ENCODE data around the gene UST. TPM values are rescaled to one million over a fixed set of nuclear protein-coding genes. Genes with fewer than 3 reads are reported as not detected.

Gene UST
- total RNA-seq, 5 donors from 2014 or later (not counting 1 experiment from before 2014, with no cell fraction given), result 1.9 to 5.3 (median 3.0) TPM

DNA sequence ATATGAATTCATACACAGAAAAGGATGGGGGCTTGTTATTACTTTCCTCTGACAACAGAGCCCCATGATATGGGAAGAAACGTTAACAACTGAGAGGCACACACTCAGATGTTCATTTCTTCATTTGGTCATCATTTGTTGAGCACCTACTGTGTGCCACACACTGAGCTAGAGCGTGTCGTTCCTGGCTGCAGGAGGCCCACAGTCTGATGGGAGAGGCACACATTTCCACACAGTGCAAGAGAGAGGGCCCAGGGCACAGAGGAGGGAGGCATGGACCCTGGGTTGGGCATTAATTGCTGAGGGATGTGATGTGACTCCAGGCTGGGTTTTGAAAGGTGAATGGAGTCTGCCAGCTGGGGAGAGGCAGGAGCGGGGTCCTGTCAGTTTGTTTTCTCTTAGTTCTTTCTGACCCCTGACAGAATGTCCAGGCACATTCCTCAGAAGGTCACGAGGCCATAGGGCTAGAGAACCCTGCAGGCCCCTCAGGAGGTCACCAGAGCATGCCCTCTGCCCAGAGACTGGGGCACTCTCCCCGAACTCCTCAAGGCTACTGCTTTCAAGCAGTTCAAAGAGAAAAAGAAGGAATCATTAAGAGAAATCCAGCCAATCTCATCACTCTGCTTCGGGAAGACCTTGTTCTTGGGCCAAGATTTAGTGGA is 216.2 kb downstream of the UST start:
- Mint-ChIP-seq H3K9me3 (no peaks in the 10 kb centered on the region), H3K36me3 (no peaks in the 10 kb centered on the region), H3K4me1 (no peaks in the 10 kb centered on the region), H3K27ac (no peak overlapping the region), H3K4me3 (no peak overlapping the region), H3K27me3 (no peaks in the 10 kb centered on the region)
- WGBS (ENCODE audit: insufficient coverage), result 88% methylated on average over 4 of the region's 7 CpGs
- Histone ChIP-seq H3K4me3 (ENCODE audit: control insufficient read depth in 1 of 2, extremely low read depth in 1 of 2, low read length in 1 of 2) (no peak overlapping the region), H3K9me3 (no peaks in the 10 kb centered on the region), H3K27ac (ENCODE audit: low read length) (no peak overlapping the region), H3K4me1 (ENCODE audit: control insufficient read depth in 1 of 2, extremely low read depth in 1 of 2, insufficient read depth in 2 of 2, low read length in 2 of 2) (no peaks in the 10 kb centered on the region), H3K36me3 (ENCODE audit: control insufficient read depth in 2 of 2, extremely low read depth in 1 of 2, insufficient read depth in 1 of 2, low read length in 1 of 2) (peaks cover 0 to 3% of the 10 kb centered on the region in 2 donors), H3K27me3 (replicated peaks in 1 of 2; ENCODE audit: control insufficient read depth in 2 of 2, extremely low read depth in 1 of 2, insufficient read depth in 2 of 2, low read length in 1 of 2) (no peaks in the 10 kb centered on the region)
- CTCF ChIA-PET, result no interaction called here
- DNase-seq, result no peak
- POLR2A ChIA-PET, result no interaction called here
- no peak for ATAC-seq (replicated peaks in 1 of 4)

DNA sequence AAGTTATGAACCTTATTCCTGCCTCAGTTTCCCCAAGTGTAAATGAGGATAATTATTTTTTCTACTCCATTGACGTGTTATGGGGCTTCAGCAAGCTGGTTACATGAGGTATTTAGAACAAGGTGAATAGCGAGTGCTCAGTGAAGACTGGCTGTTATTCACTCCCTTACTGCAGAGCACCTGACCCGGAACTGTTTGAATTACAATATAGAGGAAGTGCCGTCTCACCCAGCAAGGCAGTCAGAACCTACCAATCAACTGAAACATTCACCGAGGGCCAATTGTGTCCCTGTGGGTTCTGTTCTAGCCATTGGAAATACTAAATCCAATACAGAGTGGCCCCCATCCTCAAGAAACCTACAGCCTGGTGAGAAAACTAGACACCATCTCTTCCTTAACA is 216.9 kb downstream of the UST start:
- Mint-ChIP-seq H3K4me3 (no peak overlapping the region), H3K4me1 (no peaks in the 10 kb centered on the region), H3K27me3 (no peaks in the 10 kb centered on the region), H3K36me3 (no peaks in the 10 kb centered on the region), H3K27ac (no peak overlapping the region), H3K9me3 (no peaks in the 10 kb centered on the region)
- no peaks in the 10 kb centered on the region for H3K27me3 ChIP-seq (replicated peaks in 1 of 2; ENCODE audit: control insufficient read depth in 2 of 2, extremely low read depth in 1 of 2, insufficient read depth in 2 of 2, low read length in 1 of 2)
- H3K9me3 ChIP-seq, result no peaks in the 10 kb centered on the region
- ATAC-seq (replicated peaks in 1 of 4) (no peak), DNase-seq (no peak)
- peaks cover 0 to 3% of the 10 kb centered on the region in 2 donors for H3K36me3 ChIP-seq (ENCODE audit: control insufficient read depth in 2 of 2, extremely low read depth in 1 of 2, insufficient read depth in 1 of 2, low read length in 1 of 2)
- ChIA-PET CTCF (no interaction called here), POLR2A (no interaction called here)
- no peak overlapping the region for H3K27ac ChIP-seq (ENCODE audit: low read length)
- no peaks in the 10 kb centered on the region for H3K4me1 ChIP-seq (ENCODE audit: control insufficient read depth in 1 of 2, extremely low read depth in 1 of 2, insufficient read depth in 2 of 2, low read length in 2 of 2)
- WGBS (ENCODE audit: insufficient coverage), result 100% methylated on average over 1 of the region's 5 CpGs
- no peak overlapping the region for H3K4me3 ChIP-seq (ENCODE audit: control insufficient read depth in 1 of 2, extremely low read depth in 1 of 2, low read length in 1 of 2)

DNA sequence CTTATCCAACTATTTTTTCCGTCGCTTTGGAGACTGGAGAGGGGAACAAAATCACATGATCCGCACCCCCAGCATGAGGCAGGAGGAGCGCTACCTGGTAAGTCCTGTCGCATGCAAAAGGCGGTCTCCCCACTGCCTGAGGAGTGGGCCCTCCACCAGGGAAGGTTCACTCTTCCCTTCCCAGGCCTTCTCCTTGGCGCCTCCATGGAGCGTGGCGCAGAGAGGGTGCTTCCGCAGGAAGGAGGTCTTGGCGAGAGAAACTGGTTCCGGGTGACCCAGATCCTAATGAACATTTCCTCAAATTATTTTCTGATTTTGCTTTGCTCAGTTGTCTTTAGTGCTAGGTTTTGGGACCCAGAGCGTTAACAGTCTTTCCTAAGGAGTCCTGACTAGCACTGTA is 217.6 kb downstream of the UST start:
- H3K4me1 ChIP-seq (ENCODE audit: control insufficient read depth in 1 of 2, extremely low read depth in 1 of 2, insufficient read depth in 2 of 2, low read length in 2 of 2), result no peaks in the 10 kb centered on the region
- Mint-ChIP-seq H3K4me3 (no peak overlapping the region), H3K36me3 (no peaks in the 10 kb centered on the region), H3K9me3 (no peaks in the 10 kb centered on the region), H3K4me1 (no peaks in the 10 kb centered on the region), H3K27ac (no peak overlapping the region), H3K27me3 (no peaks in the 10 kb centered on the region)
- ChIA-PET POLR2A (no interaction called here), CTCF (interaction anchor here in 1 of 2 donors (0.6 kb wide), 1 partner anchor 37 kb away, joined by 5 read pairs; no protein-coding TSS in a partner anchor)
- H3K4me3 ChIP-seq (ENCODE audit: control insufficient read depth in 1 of 2, extremely low read depth in 1 of 2, low read length in 1 of 2), result no peak overlapping the region
- no peaks in the 10 kb centered on the region for H3K9me3 ChIP-seq
- H3K27ac ChIP-seq (ENCODE audit: low read length), result no peak overlapping the region
- ATAC-seq (replicated peaks in 1 of 4), result no peak
- no peaks in the 10 kb centered on the region for H3K27me3 ChIP-seq (replicated peaks in 1 of 2; ENCODE audit: control insufficient read depth in 2 of 2, extremely low read depth in 1 of 2, insufficient read depth in 2 of 2, low read length in 1 of 2)
- peaks cover 0 to 3% of the 10 kb centered on the region in 2 donors for H3K36me3 ChIP-seq (ENCODE audit: control insufficient read depth in 2 of 2, extremely low read depth in 1 of 2, insufficient read depth in 1 of 2, low read length in 1 of 2)
- DNase-seq, result no peak
- WGBS (ENCODE audit: insufficient coverage), result 100% methylated on average over 6 of the region's 13 CpGs

DNA sequence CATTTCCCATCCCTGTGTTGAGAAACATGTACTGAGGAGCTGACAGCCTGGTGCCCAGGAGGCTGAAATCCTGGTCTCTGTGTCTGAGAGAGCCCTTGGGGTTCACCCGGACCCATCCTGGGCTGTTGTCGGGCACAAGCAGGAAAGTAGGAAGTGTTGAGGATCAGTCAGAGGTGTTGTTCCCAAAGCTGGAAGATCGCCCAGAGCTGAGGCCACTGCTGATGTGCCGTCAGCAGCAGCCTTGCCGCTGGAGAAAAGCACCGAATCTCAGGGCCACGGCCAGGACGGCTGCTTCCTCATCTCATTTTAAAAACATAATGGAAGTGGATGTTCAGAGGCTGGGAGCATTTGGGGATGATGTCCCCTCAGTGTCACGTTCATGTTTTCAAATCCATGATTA is 218.5 kb downstream of the UST start:
- Mint-ChIP-seq H3K4me3 (no peak overlapping the region), H3K9me3 (no peaks in the 10 kb centered on the region), H3K27me3 (no peaks in the 10 kb centered on the region), H3K27ac (no peak overlapping the region), H3K4me1 (no peaks in the 10 kb centered on the region), H3K36me3 (no peaks in the 10 kb centered on the region)
- H3K36me3 ChIP-seq (ENCODE audit: control insufficient read depth in 2 of 2, extremely low read depth in 1 of 2, insufficient read depth in 1 of 2, low read length in 1 of 2), result peaks cover 0 to 3% of the 10 kb centered on the region in 2 donors
- DNase-seq (no peak), ATAC-seq (replicated peaks in 1 of 4) (no peak)
- no peak overlapping the region for H3K4me3 ChIP-seq (ENCODE audit: control insufficient read depth in 1 of 2, extremely low read depth in 1 of 2, low read length in 1 of 2)
- no peaks in the 10 kb centered on the region for H3K4me1 ChIP-seq (ENCODE audit: control insufficient read depth in 1 of 2, extremely low read depth in 1 of 2, insufficient read depth in 2 of 2, low read length in 2 of 2)
- CTCF ChIA-PET, result interaction anchor here in 1 of 2 donors (0.6 kb wide), 1 partner anchor 36 kb away, joined by 5 read pairs; no protein-coding TSS in a partner anchor
- 90% methylated on average over 2 of the region's 9 CpGs for WGBS (ENCODE audit: insufficient coverage)
- no peaks in the 10 kb centered on the region for H3K9me3 ChIP-seq
- no peaks in the 10 kb centered on the region for H3K27me3 ChIP-seq (replicated peaks in 1 of 2; ENCODE audit: control insufficient read depth in 2 of 2, extremely low read depth in 1 of 2, insufficient read depth in 2 of 2, low read length in 1 of 2)
- POLR2A ChIA-PET, result no interaction called here
- no peak overlapping the region for H3K27ac ChIP-seq (ENCODE audit: low read length)

DNA sequence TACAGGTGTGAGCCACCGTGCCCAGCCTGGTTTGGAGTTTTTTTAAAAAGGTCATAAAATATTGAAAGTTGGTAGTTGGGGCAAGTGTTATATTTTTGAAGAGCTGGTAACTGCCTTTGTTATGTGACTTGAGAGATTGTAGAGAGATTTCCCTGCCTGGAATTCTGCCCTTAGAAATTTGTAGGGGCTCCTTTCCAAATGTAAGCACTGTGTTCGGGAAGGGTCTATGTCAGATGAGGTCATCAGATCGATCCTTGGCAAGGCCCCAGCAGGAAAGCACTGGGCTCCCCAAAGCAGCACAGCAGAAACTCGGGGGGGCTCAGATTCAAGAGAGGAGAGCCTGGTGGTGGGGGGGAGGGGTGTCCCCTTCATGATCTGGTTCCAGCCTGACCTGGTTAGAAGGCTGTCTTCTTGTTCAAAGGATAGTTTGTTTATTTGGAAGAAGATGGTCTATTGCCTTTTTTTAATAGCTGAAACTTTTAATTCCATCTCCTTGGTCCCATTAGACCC is 220.2 kb downstream of the UST start:
- ChIA-PET CTCF (no interaction called here), POLR2A (interaction anchor here in 1 of 2 donors (0.5 kb wide), 1 partner anchor 221 kb away, joined by 3 read pairs; no protein-coding TSS in a partner anchor)
- peaks cover 2 to 6% of the 10 kb centered on the region in 2 donors for H3K27me3 Mint-ChIP-seq
- ATAC-seq (replicated peaks in 1 of 4), result no peak
- H3K27ac Mint-ChIP-seq, result no peak overlapping the region
- H3K36me3 ChIP-seq (ENCODE audit: control insufficient read depth in 2 of 2, extremely low read depth in 1 of 2, insufficient read depth in 1 of 2, low read length in 1 of 2), result peaks cover 0 to 3% of the 10 kb centered on the region in 2 donors
- peaks cover 0 to 5% (median 3%) of the 10 kb centered on the region in 3 donors for H3K4me1 Mint-ChIP-seq
- no peak for DNase-seq
- H3K4me1 ChIP-seq (ENCODE audit: control insufficient read depth in 1 of 2, extremely low read depth in 1 of 2, insufficient read depth in 2 of 2, low read length in 2 of 2), result peaks cover 0 to under 1% of the 10 kb centered on the region in 2 experiments
- no peaks in the 10 kb centered on the region for H3K9me3 Mint-ChIP-seq
- no peak overlapping the region for H3K4me3 ChIP-seq (ENCODE audit: control insufficient read depth in 1 of 2, extremely low read depth in 1 of 2, low read length in 1 of 2)
- H3K27ac ChIP-seq (ENCODE audit: low read length), result no peak overlapping the region
- no peaks in the 10 kb centered on the region for H3K27me3 ChIP-seq (replicated peaks in 1 of 2; ENCODE audit: control insufficient read depth in 2 of 2, extremely low read depth in 1 of 2, insufficient read depth in 2 of 2, low read length in 1 of 2)
- no peaks in the 10 kb centered on the region for H3K36me3 Mint-ChIP-seq
- no peak overlapping the region for H3K4me3 Mint-ChIP-seq
- 86% methylated on average over 3 of the region's 4 CpGs for WGBS (ENCODE audit: insufficient coverage)
- H3K9me3 ChIP-seq, result no peaks in the 10 kb centered on the region

DNA sequence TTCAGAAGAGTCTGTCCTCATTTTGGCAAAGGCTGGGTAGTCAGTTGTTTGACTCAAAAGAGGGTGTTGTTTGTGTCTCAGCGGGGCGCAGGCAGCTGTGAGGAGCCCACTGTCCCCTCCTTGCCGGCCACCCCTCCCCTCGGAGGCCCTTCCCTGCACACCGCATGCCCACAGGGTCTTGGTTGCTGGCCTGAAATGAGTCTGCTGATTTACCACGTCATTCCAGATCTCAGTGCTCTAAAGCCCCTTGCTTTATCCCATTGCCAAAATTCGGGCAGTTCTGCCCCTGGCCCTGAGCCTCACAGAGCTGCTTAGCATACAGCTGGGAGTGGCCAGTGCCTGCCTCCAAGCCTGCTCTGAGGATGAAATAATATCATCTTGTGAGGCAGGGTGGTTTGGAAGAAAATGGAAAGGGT is 220.7 kb downstream of the UST start:
- no peak for ATAC-seq (replicated peaks in 1 of 4)
- H3K4me1 ChIP-seq (ENCODE audit: control insufficient read depth in 1 of 2, extremely low read depth in 1 of 2, insufficient read depth in 2 of 2, low read length in 2 of 2), result peaks cover 0 to 6% of the 10 kb centered on the region in 2 experiments
- ChIA-PET CTCF (interaction anchor here in 1 of 2 donors (0.7 kb wide), 1 partner anchor 1419 kb away, joined by 3 read pairs; no protein-coding TSS in a partner anchor), POLR2A (interaction anchor here in 1 of 2 donors (0.5 kb wide), 1 partner anchor 222 kb away, joined by 3 read pairs; no protein-coding TSS in a partner anchor)
- H3K9me3 Mint-ChIP-seq, result no peaks in the 10 kb centered on the region
- H3K4me3 Mint-ChIP-seq, result no peak overlapping the region
- no peak overlapping the region for H3K4me3 ChIP-seq (ENCODE audit: control insufficient read depth in 1 of 2, extremely low read depth in 1 of 2, low read length in 1 of 2)
- peaks cover 0 to 3% of the 10 kb centered on the region in 2 donors for H3K36me3 ChIP-seq (ENCODE audit: control insufficient read depth in 2 of 2, extremely low read depth in 1 of 2, insufficient read depth in 1 of 2, low read length in 1 of 2)
- no peak overlapping the region for H3K27ac ChIP-seq (ENCODE audit: low read length)
- H3K4me1 Mint-ChIP-seq, result peaks cover 0 to 7% (median 6%) of the 10 kb centered on the region in 3 donors
- no peak for DNase-seq
- peaks cover 2 to 6% of the 10 kb centered on the region in 2 donors for H3K27me3 Mint-ChIP-seq
- no peaks in the 10 kb centered on the region for H3K27me3 ChIP-seq (replicated peaks in 1 of 2; ENCODE audit: control insufficient read depth in 2 of 2, extremely low read depth in 1 of 2, insufficient read depth in 2 of 2, low read length in 1 of 2)
- H3K36me3 Mint-ChIP-seq, result no peaks in the 10 kb centered on the region
- H3K27ac Mint-ChIP-seq, result no peak overlapping the region
- no peaks in the 10 kb centered on the region for H3K9me3 ChIP-seq
- WGBS (ENCODE audit: insufficient coverage), result 98% methylated on average over 3 of the region's 7 CpGs

Measured in T-cell (primary cell).